HG03039 (cell line): ENCODE results near the gene OR1F1.
"Not testable (repeated sequence)": the region's sequence is repeated elsewhere in the genome, so short reads cannot be mapped to it uniquely, and the experiment has no call there.

Source experiments
- ATAC-seq: cut with Tn5 transposase; IDR thresholded peaks from one replicate; pipeline ENCODE4 v1.9.1; 2021; ENCODE audit warnings: mild to moderate bottlenecking, moderate library complexity; ENCODE audit not compliant: unreplicated experiment

OR1F1 gene

DNA sequence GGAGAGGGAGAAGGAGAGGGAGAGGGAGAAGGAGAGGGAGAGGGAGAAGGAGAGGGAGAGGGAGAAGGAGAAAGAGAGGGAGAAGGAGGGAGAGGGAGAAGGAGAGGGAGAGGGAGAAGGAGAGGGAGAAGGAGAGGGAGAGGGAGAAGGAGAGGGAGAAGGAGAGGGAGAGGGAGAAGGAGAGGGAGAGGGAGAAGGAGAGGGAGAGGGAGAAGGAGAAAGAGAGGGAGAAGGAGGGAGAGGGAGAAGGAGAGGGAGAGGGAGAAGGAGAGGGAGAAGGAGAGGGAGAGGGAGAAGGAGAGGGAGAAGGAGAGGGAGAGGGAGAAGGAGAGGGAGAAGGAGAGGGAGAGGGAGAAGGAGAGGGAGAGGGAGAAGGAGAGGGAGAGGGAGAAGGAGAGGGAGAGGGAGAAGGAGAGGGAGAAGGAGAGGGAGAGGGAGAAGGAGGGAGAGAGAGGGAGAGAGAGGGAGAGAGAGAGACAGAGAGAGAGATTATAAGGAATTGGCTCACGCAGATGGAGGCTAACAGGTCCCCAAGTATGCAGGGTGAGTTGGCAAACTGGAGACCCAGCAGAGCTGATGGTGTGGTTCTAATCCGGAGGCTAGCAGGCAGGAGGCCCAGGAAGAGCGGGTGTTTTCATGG lies 9.8 kb downstream of the OR1F1 start:
- ATAC-seq: not testable (repeated sequence)

DNA sequence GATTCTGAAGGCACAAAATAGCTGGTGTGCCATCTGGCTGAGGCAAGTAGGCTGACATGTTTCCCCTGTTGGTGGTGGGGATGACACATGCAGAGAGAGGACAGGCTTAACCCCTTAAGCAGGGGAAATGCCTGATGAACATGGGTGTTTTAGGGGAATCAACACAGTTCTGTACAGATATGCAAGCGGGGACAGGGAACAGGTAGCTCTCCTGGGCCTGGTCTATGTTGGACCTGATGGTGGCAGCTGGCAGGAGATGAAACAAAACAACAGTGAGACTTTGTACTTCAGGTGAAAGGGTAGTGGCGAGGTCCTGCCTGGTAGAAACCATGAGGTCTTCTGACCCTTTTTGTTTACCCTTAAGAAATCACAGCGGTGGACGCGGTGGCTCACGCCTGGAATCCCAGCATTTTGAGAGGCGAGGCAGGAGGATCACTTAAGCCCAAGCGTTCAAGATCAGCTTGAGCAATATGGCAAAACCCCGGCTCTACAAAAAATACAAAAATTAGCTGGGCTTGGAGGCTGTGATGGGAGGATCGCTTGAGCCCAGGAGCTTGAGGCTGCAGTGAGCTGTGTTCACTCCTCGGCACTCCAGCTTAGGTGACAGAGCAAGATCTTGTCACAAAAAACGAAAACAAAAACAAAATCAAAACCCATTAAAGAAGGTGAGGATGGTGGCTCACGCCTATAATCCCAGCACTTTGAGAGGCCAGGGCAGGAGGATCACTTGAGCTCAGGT lies 10.5 kb downstream of the OR1F1 start:
- ATAC-seq: no peak

DNA sequence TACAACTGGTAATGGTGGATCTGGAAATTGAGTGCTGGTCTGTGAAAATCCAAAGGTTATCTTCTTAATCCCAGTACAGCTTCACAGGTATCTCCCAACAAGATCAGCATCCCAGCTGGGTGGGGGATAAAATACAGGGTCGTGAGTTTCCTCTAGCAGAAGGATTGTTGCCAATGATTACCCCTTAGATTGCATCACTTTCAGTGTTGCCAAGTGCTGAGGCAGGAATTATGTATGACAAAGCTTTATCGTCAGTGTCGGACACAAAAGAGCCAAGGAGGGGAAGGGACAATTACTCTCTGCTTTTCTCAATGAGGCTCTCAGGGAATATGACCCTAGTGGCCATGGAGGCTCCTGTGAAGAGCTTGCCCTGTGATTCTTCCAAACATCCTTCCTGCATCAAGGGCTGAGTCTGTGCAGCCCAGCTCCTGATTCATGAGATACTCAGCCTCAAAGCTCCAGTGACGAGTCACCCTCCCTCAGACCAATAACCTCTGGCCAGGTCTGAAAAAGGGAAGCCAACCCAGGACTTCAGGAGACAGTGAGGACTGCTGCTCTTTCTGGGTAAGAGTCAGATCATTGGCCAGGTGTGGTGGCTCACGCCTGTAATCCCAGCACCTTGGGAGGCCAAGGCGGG lies 15.0 kb downstream of the OR1F1 start:
- no peak for ATAC-seq

DNA sequence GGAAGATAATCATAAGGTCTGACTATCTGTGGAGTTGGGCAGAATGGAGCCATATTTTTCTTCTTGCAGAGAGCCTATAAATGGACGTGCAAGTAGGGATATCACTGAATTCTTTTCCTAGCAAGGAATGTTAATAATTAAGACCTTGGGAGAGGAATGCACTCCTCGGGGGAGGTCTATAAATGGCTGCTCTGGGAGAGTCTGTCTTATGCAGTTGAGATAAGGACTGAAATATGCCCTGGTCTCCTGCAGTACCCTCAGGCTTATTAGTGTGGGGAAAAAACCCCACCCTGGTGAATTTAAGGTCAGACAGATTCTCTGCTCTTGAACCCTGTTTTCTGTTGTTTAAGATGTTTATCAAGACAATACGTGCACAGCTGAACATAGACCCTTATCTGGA lies 17.9 kb downstream of the OR1F1 start:
- not testable (repeated sequence) for ATAC-seq

DNA sequence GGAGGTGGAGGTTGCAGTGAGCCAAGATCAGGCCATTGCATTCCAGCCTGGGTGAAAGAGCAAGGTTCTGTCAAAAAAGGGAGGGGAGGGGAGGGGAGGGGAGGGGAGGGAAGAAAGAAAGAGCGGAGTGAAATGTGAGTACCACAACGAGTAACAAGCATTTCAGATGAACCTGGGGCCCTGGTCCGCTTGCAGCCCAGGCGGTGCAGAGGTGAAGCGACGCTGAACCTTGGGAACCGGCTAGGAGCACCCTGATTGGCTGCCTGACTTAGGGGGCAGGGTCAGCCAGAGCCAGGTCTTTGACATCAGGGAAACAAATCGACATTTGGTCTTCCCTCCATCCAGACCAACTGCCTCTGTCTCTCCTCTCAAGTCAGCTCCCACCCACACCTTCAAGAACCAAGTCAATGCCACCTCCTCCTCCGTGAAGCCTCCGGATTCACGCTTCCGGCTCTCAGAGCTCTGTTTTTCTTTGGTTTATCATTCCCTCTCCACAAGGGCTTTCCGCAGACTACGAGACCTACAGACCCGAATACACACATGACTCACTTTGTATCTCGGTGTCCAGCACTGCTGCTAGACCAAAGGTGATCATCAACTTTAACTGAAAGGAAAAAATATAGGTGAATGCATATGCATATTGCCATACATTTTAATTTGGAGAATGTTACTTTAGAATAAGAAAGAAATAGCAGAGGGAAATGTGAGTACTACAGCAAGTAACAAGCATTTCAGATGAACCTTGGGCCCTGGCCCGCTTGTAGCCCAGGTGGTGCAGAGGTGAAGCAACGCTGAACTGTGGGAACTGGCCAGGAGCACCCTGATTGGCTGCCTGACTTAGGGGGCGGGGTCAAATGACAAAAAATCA lies 19.3 kb downstream of the OR1F1 start:
- no peak for ATAC-seq

DNA sequence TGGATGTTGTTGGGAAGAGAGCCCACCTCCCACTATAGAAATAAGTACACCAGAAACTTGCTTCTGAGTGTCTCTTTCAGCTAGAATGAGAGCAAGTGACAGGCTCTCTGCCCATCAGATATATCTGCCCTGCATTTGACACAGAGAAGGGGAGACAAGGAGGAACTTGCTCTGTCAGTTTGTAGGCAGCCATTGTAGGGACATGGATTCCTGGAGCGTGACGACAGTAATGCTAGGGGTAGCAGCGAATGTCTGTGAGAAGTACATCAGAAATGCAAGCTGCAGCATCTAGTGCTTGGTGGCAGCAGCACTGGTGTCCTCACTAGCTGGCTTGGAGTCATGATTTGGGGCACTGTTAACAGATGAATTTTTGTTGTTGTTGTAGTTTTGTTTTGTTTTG lies 24.0 kb downstream of the OR1F1 start:
- no peak for ATAC-seq

GRCh38 chr16:3212567-3212966 lies 24.6 kb downstream of the OR1F1 start:
- ATAC-seq: no peak

GRCh38 chr16:3214904-3215600 lies 27.0 kb downstream of the OR1F1 start:
- ATAC-seq: no peak

- no peak for ATAC-seq
These were observed 27.7 kb downstream of the OR1F1 start for GRCh38 chr16:3215601-3216262.

GRCh38 chr16:3216263-3216640 lies 28.2 kb downstream of the OR1F1 start:
- ATAC-seq: no peak

- no peak for ATAC-seq
These were observed 32.8 kb downstream of the OR1F1 start for GRCh38 chr16:3220839-3221238.

GRCh38 chr16:3223913-3224515 lies 36.0 kb downstream of the OR1F1 start:
- ATAC-seq: no peak

GRCh38 chr16:3234543-3234856 lies 46.5 kb downstream of the OR1F1 start:
- no peak for ATAC-seq

DNA sequence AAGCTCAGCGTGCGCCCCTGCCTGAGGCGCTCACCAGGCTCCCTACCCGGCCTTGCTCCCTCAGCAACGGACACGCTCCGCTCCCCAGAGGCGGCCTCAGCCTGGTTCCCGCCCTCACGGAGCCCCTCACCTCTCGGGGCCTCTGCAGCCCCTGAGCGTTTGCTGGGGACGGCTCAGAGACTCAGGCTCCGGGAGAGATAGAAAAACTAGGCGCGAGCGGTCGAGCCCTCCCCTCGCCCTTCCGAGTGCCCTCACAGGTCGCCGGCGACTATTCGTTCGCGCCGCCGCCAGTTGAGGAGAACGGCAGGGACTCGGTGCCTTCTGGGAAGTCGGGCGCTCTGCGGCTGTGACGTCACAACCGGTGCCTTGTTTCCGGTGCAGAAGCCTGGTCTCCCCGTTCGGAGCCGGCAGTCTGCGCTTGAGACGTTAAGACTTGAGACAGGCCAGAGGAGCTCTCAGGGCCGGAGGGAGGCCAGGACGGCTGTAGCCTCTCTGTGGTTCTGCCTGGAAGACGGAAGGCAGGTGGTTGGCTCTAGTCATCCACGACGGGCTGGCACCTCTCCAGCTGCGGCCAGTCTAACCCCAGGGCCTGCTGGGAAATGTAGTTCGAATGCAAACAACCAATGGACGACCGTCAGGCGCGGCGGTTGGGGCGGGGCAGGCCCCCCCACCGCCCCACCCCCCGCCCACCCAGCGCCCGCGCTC lies 47.0 kb downstream of the OR1F1 start, which contains the start of gene ZNF200:
TSS of gene ZNF200 (minus strand) at position 302 of the 705 bp plus-strand sequence. CDS start 1,403 bp downstream, outside the sequence.
- ATAC-seq: peak; percentile 84

DNA sequence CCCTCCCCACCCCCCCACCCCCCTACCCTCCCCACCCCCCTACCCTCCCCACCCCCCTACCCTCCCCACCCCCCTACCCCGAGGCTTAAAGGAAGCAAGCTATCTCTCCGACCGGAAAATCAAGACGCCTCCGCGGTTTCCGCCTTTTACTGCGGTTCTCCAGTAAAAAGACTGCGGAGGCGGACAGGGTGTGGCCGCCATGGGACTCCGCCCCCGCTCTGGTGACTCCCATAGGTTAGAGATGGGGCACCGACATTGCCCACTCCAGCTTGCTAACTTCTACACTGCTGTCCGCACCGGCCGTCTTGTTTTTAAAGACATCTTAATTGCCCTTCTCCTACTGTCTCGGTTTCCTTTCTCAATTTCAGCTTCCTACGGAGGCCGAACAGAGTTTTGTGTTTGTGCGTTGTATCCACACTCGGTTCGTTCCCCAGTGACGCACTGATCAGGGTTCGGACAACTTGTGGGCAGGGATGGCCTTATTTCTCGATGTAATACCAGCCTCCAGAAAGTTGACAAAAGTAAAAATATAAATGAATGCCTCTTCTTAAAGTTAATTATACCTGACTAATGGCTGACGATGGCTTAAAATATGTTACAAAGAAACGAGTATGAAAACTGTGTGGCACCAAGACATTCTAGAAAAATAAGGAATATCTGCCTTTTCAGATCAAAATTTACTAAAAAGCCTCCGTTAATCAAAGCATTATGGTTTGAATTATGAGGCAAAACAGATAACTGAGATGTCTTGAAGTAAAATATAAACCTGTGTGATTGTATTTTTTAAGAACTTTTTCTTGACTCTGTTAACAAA lies 48.1 kb downstream of the OR1F1 start:
- ATAC-seq: no peak

- no peak for ATAC-seq
These were observed 53.8 kb downstream of the OR1F1 start for GRCh38 chr16:3241761-3242160.

- ATAC-seq: no peak
These were observed 54.7 kb downstream of the OR1F1 start for GRCh38 chr16:3242709-3243108.

GRCh38 chr16:3243882-3244281 lies 55.9 kb downstream of the OR1F1 start:
- no peak for ATAC-seq
